GM10266 (cell line): ENCODE measurements around the gene PRKN.

Source experiments
- DNase-seq: peaks from one replicate; pipeline ENCODE4 v3.0.0; 2012; ENCODE audit errors: extremely low spot score
- CTCF ChIP-seq: IDR thresholded peaks from 2 replicates; pipeline ENCODE4 v1.5.1; 2012; ENCODE audit warnings: mild to moderate bottlenecking, low read depth; ENCODE audit not compliant: control insufficient read depth, insufficient read depth; ENCODE audit errors: missing control alignments

The PRKN gene

GRCh38 chr6:161636882-161637430 lies 1090.6 kb downstream of the PRKN start:
- DNase-seq: no peak
- TF ChIP-seq CTCF: no peak

DNA sequence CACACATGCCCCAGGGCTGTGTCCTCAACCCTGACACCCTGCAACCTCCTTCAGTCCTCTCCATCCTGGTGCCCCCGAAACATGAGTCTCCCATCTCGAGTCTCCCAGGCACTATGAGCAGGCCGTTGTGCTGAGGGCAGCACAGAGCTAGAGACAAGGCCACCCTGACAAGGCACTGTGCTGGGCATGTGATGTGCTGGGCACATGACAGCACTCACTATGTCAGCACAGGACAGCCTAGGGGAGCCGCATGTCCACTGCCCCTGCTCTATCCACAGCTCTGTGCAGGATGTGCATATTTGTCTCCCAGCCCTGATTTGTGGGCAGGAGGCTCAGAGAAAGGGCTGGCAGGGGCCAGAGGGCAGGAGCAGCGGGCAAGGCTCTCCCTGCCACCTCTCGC lies 1091.6 kb downstream of the PRKN start:
- TF ChIP-seq CTCF: no peak
- DNase-seq: no peak

DNA sequence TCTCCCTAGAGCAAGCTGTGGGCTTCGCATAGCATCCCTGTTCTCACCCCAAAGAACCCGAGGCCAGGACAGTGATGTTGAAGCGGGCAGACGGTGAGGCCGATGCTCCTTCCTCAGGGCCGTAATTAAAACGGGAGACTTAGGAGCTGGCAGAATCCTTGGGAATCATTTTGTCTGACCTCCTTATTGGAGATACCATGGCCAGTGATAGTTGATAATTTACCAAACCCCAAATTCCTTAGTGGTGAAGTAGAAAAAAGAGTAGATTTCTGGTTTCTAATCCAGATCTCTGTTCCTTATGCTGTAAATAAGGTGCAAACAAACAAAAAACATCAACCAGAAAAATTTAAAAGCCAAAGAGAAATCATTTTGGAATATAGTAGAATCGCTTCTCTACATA lies 1092.7 kb downstream of the PRKN start:
- TF ChIP-seq CTCF: no peak
- DNase-seq: no peak

GRCh38 chr6:161631676-161632194 lies 1095.8 kb downstream of the PRKN start:
- no peak for TF ChIP-seq CTCF
- DNase-seq: no peak

GRCh38 chr6:161630674-161631073 lies 1096.9 kb downstream of the PRKN start:
- no peak for TF ChIP-seq CTCF
- no peak for DNase-seq

- DNase-seq: no peak
- no peak for TF ChIP-seq CTCF
These were observed 1101.4 kb downstream of the PRKN start for GRCh38 chr6:161626132-161626676.

- DNase-seq: no peak
- no peak for TF ChIP-seq CTCF
These were observed 1103.5 kb downstream of the PRKN start for GRCh38 chr6:161624111-161624510.
